Naive B cell (primary cell): ENCODE data around the gene ACAA1. TPM values are rescaled to one million over a fixed set of nuclear protein-coding genes. Genes with fewer than 3 reads are reported as not detected.
A peak's percentile ranks its signal among the peaks of the same experiment; 100 is the strongest.

Experiments
- ATAC-seq, 2 donors: fragments of 150-1000 bp; cut with Tn5 transposase; 2 replicates each; pipeline ENCODE4 v1.10.0; 2021; ENCODE audit warnings: low read depth in 2 of 2, mild to moderate bottlenecking in 2 of 2, moderate library complexity in 2 of 2
- DNase-seq: peaks from one replicate; pipeline ENCODE4 v3.0.0; 2022
- H3K27ac Mint-ChIP-seq, 6 donors: one replicate each; pipeline ENCODE4 v1.8.0; 2020 to 2022; ENCODE audit warnings: mild to moderate bottlenecking in 6 of 6, mixed read lengths in 6 of 6, moderate library complexity in 5 of 6, inconsistent platforms in 2 of 6
- H3K27me3 Mint-ChIP-seq, 3 donors: one replicate each; pipeline ENCODE4 v1.8.0; 2021 to 2022; ENCODE audit warnings: mixed read lengths in 3 of 3, mild to moderate bottlenecking in 1 of 3
- H3K36me3 Mint-ChIP-seq, 2 donors: one replicate each; pipeline ENCODE4 v1.8.0; 2020 to 2022; ENCODE audit warnings: mixed read lengths in 2 of 2, inconsistent platforms in 1 of 2, mild to moderate bottlenecking in 1 of 2
- H3K4me1 Mint-ChIP-seq, 3 donors: one replicate each; pipeline ENCODE4 v1.8.0; 2020 to 2022; ENCODE audit warnings: mixed read lengths in 3 of 3, inconsistent platforms in 1 of 3, mild to moderate bottlenecking in 1 of 3, moderate library complexity in 1 of 3
- H3K4me3 Mint-ChIP-seq, 8 donors: one replicate each; pipeline ENCODE4 v1.8.0; 2020 to 2022; ENCODE audit warnings: mild to moderate bottlenecking in 8 of 8, mixed read lengths in 8 of 8, moderate library complexity in 8 of 8, inconsistent platforms in 2 of 8
- H3K9me3 Mint-ChIP-seq, 7 donors: one replicate each; pipeline ENCODE4 v1.8.0; 2020 to 2022; ENCODE audit warnings: mixed read lengths in 7 of 7, mild to moderate bottlenecking in 5 of 7, inconsistent platforms in 2 of 7, moderate library complexity in 1 of 7
- polyA plus RNA-seq, 6 donors: library from polyadenylated mRNA; unstranded; fragments of 300-500 nt; fragmentation: Illumina TruSeq; gene quantifications; one replicate each; pipeline ENCODE4 v1.2.3, GENCODE V29; 2021; ENCODE audit warnings: low read depth in 6 of 6

The ACAA1 gene
- polyA plus RNA-seq, 6 donors from 2014 or later, result 44.3 to 62.4 (median 52.0) TPM

GRCh38 chr3:38118421-38119247, 18.3 kb downstream of the ACAA1 start:
- ATAC-seq, result no peak
- Mint-ChIP-seq H3K9me3 (no peaks in the 10 kb centered on the region), H3K4me3 (no peak overlapping the region), H3K4me1 (peaks cover 22 to 32% (median 24%) of the 10 kb centered on the region in 3 donors), H3K36me3 (peaks cover 5 to 7% of the 10 kb centered on the region in 2 donors), H3K27ac (peak overlapping the region in 4 of 6 donors; percentile 54 to 76 (median 70)), H3K27me3 (no peaks in the 10 kb centered on the region)
- DNase-seq, result no peak

- H3K36me3 Mint-ChIP-seq, result peaks cover 2 to 7% of the 10 kb centered on the region in 2 donors
Observed at GRCh38 chr3:38117748-38118420, 19.0 kb downstream of the ACAA1 start.

GRCh38 chr3:38117163-38117716, 19.7 kb downstream of the ACAA1 start:
- Mint-ChIP-seq H3K27ac (no peak overlapping the region), H3K27me3 (no peaks in the 10 kb centered on the region), H3K4me1 (peaks cover 22 to 32% (median 24%) of the 10 kb centered on the region in 3 donors), H3K9me3 (no peaks in the 10 kb centered on the region), H3K36me3 (peaks cover 0 to 7% of the 10 kb centered on the region in 2 donors), H3K4me3 (no peak overlapping the region)
- ATAC-seq (no peak), DNase-seq (no peak)

More at GRCh38 chr3:38117748-38118420, 19.0 kb downstream of the ACAA1 start:
- ATAC-seq (peak; percentile 64 to 75), DNase-seq (peak; percentile 56)
- H3K4me3 Mint-ChIP-seq, result peak overlapping the region in 1 of 8 donors; percentile 44
- no peaks in the 10 kb centered on the region for H3K27me3 Mint-ChIP-seq
- peaks cover 22 to 32% (median 24%) of the 10 kb centered on the region in 3 donors for H3K4me1 Mint-ChIP-seq
- H3K9me3 Mint-ChIP-seq, result no peaks in the 10 kb centered on the region
- H3K27ac Mint-ChIP-seq, result peak overlapping the region in 1 of 6 donors; percentile 67

GRCh38 chr3:38116471-38117162, 20.3 kb downstream of the ACAA1 start:
- H3K27me3 Mint-ChIP-seq, result no peaks in the 10 kb centered on the region
- ATAC-seq (no peak), DNase-seq (no peak)
- H3K36me3 Mint-ChIP-seq, result peaks cover 0 to 7% of the 10 kb centered on the region in 2 donors
- no peaks in the 10 kb centered on the region for H3K9me3 Mint-ChIP-seq
- H3K4me1 Mint-ChIP-seq, result peaks cover 22 to 32% (median 24%) of the 10 kb centered on the region in 3 donors
- peak overlapping the region in 1 of 8 donors; percentile 41 for H3K4me3 Mint-ChIP-seq
- no peak overlapping the region for H3K27ac Mint-ChIP-seq

- DNase-seq, result no peak
- ATAC-seq, result peak in 1 of 2 donors; percentile 44
- H3K9me3 Mint-ChIP-seq, result no peaks in the 10 kb centered on the region
- H3K4me3 Mint-ChIP-seq, result peak overlapping the region in 4 of 8 donors; percentile 8 to 85 (median 36)
- peak overlapping the region in 3 of 6 donors; percentile 41 to 94 (median 80) for H3K27ac Mint-ChIP-seq
- H3K4me1 Mint-ChIP-seq, result peaks cover 22 to 32% (median 23%) of the 10 kb centered on the region in 3 donors
- H3K27me3 Mint-ChIP-seq, result no peaks in the 10 kb centered on the region
- peaks cover 0 to 6% of the 10 kb centered on the region in 2 donors for H3K36me3 Mint-ChIP-seq
Observed at GRCh38 chr3:38115645-38116427, 21.1 kb downstream of the ACAA1 start.

- Mint-ChIP-seq H3K27me3 (no peaks in the 10 kb centered on the region), H3K27ac (peak overlapping the region in 4 of 6 donors; percentile 41 to 94 (median 66)), H3K36me3 (no peaks in the 10 kb centered on the region), H3K9me3 (no peaks in the 10 kb centered on the region), H3K4me3 (peak overlapping the region in 4 of 8 donors; percentile 25 to 85 (median 52)), H3K4me1 (peaks cover 20 to 32% (median 22%) of the 10 kb centered on the region in 3 donors)
- peak; percentile 31 for DNase-seq
- peak; percentile 53 to 54 for ATAC-seq
Observed at GRCh38 chr3:38114875-38115644, 21.9 kb downstream of the ACAA1 start.

- Mint-ChIP-seq H3K9me3 (no peaks in the 10 kb centered on the region), H3K4me3 (peak overlapping the region in 2 of 8 donors; percentile 40 to 48), H3K27me3 (no peaks in the 10 kb centered on the region), H3K36me3 (no peaks in the 10 kb centered on the region), H3K27ac (peak overlapping the region in 2 of 6 donors; percentile 34 to 76), H3K4me1 (peaks cover 20 to 32% (median 22%) of the 10 kb centered on the region in 3 donors)
- DNase-seq (no peak), ATAC-seq (peak in 1 of 2 donors; percentile 3)
Observed at GRCh38 chr3:38114052-38114874, 22.7 kb downstream of the ACAA1 start.

- H3K36me3 Mint-ChIP-seq, result no peaks in the 10 kb centered on the region
- no peak for DNase-seq
- peaks cover 0 to 2% (median 0%) of the 10 kb centered on the region in 3 donors for H3K27me3 Mint-ChIP-seq
- peak overlapping the region in 1 of 8 donors; percentile 51 for H3K4me3 Mint-ChIP-seq
- H3K4me1 Mint-ChIP-seq, result peaks cover 14 to 20% (median 19%) of the 10 kb centered on the region in 3 donors
- H3K9me3 Mint-ChIP-seq, result no peaks in the 10 kb centered on the region
- peak overlapping the region in 1 of 6 donors; percentile 72 for H3K27ac Mint-ChIP-seq
- ATAC-seq, result no peak
Observed at GRCh38 chr3:38112378-38112761, 24.6 kb downstream of the ACAA1 start.

- ATAC-seq (no peak), DNase-seq (no peak)
- H3K27ac Mint-ChIP-seq, result no peak overlapping the region
- no peaks in the 10 kb centered on the region for H3K9me3 Mint-ChIP-seq
- no peak overlapping the region for H3K4me3 Mint-ChIP-seq
- no peaks in the 10 kb centered on the region for H3K36me3 Mint-ChIP-seq
- peaks cover 0 to 4% (median 0%) of the 10 kb centered on the region in 3 donors for H3K27me3 Mint-ChIP-seq
- peaks cover 14 to 20% (median 19%) of the 10 kb centered on the region in 3 donors for H3K4me1 Mint-ChIP-seq
Observed at GRCh38 chr3:38111696-38112377, 25.1 kb downstream of the ACAA1 start.

- Mint-ChIP-seq H3K4me3 (no peak overlapping the region), H3K27me3 (peaks cover 0 to 4% (median 0%) of the 10 kb centered on the region in 3 donors), H3K36me3 (no peaks in the 10 kb centered on the region), H3K27ac (no peak overlapping the region), H3K4me1 (peaks cover 14 to 19% (median 17%) of the 10 kb centered on the region in 3 donors), H3K9me3 (peaks cover 0 to under 1% (median 0%) of the 10 kb centered on the region in 7 donors)
- DNase-seq, result no peak
- no peak for ATAC-seq
Observed at GRCh38 chr3:38111201-38111600, 25.7 kb downstream of the ACAA1 start.
